ENCODE measurements around the gene ZNF487. TPM values are rescaled to one million over a fixed set of nuclear protein-coding genes. Genes with fewer than 3 reads are reported as not detected.
"Not testable (repeated sequence)": the region's sequence is repeated elsewhere in the genome, so short reads cannot be mapped to it uniquely, and the experiment has no call there.

ZNF487 gene
- total RNA-seq, 1 donor from 2014 or later = 1.9 TPM

DNA sequence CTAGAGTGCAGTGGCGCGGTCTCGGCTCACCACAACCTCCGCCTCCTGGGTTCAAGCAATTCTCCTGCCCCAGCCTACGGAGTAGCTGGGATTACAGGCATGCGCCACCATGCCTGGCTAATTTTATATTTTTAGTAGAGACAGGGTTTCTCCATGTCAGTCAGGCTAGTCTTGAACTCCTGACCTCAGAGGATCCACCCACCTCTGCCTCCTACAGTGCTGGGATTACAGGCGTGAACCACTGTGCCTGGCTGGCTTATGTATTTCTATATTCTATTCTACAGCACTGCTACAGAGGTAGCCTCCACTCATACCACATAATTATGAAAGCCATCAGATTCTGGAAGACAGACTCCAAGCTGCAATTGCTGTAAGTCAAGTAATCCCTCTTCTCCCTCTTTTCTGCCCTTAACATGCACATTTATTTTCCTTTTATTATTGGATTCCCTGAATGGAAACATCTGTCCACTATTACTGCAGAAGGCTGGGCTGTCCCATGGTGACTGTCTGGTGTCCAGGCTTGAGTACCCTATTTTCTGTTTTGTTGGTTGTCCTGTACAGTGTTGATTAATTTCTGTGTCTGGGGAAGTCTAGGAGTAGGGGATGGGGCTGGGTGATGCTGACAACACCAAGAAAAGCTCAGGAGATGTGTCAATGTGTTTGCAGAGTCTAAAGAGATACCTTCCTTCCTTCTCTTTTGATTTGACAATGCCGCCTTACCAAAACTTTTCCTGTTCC, 5.8 kb upstream of the ZNF487 start:
- DNase-seq (ENCODE audit: low read depth in 2 of 2) = no peak

DNA sequence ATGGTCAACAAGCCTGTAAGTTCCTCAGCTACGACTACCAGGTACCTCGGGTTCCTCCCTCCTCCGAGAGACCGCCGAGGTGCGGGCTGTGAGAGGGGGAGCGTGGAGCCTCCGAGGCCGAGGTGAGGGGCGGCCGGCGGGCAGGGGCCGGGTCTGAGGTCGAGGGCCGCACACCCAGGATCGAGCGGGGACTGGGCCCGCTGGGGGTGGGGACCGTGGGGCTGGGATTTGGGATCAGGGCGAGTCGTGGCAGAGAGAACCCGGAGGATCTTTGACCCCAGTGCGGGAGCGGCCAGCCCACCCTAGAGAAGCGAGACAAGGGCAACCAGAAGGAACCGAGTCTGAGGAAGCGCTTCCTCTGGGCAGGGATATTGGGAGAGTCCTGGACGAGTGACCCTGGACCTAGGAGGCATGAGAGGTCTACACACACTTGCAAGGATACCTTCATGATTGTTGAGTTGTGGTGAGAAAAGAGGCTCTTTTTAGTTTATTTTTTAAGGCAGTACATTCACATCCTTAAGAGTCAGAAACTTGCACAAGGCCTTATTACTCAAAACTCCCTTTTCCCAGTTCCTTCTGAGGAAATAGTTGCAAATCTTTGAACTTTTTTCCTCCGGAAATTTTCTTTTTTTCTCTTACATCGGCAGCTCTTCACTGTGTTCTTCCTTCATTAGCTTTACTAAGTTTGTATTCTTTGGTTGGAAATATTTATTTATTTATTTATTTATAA, 395 bp downstream of the ZNF487 start:
- DNase-seq (ENCODE audit: low read depth in 2 of 2) = no peak

DNA sequence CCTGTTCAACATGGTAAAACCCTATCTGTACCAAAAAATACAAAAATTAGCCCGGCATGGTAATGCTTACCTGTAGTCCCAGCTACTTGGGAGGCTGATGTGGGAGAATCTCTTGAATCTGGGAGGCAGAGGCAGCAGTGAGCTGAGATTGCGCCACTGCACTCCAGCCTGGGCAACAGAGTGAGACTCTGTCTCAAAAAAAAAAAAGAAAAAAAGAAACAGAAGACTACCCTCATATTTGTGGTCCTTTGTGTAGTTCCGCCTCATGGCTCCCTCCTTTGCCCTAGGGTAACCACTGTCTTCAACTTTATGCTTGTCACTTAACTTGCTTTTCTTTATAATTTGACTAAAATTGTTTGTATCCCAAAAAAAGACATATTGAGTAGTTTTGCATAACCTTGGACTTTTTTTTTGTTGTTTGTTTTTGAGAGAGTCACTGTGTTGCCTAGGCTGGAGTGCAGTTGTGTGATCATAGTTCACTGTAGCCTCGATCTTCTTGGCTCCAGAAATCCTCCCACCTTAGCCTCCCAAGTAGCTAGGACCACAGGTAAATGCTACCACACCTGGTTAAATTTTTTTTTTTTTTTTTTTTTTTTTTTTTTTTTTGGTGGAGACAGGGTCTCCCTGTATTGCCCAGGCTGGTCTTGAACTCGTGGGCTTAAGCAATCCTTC, 3.7 kb downstream of the ZNF487 start:
- no peak for DNase-seq (ENCODE audit: low read depth in 2 of 2)

GRCh38 chr10:43444323-43444722, 7.4 kb downstream of the ZNF487 start:
- DNase-seq (ENCODE audit: low read depth in 2 of 2) = no peak

- DNase-seq (ENCODE audit: low read depth in 2 of 2) = no peak
Measured at GRCh38 chr10:43444897-43445466, 8.1 kb downstream of the ZNF487 start.

GRCh38 chr10:43446219-43447017, 9.5 kb downstream of the ZNF487 start:
- DNase-seq (ENCODE audit: low read depth in 2 of 2) = not testable (repeated sequence)

DNA sequence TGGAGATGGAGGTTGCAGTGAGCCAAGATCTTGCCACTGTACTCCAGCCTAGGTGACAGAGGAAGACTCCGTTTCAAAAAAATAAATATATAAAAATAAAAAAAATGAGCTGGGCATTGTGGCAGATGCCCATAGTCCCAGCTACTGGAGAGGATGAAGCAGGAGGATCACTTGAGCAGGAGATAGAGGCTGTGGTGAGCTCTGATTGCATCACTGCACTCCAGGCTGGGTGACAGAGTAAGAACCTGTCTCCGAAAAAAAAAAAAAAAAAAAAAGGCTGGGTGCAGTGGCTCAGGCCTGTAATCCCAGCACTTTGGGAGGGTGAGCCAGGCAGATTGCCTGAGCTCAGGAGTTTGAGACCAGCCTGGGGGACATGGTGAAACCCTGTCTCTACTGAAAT, 11.8 kb downstream of the ZNF487 start:
- no peak for DNase-seq (ENCODE audit: low read depth in 2 of 2)

DNA sequence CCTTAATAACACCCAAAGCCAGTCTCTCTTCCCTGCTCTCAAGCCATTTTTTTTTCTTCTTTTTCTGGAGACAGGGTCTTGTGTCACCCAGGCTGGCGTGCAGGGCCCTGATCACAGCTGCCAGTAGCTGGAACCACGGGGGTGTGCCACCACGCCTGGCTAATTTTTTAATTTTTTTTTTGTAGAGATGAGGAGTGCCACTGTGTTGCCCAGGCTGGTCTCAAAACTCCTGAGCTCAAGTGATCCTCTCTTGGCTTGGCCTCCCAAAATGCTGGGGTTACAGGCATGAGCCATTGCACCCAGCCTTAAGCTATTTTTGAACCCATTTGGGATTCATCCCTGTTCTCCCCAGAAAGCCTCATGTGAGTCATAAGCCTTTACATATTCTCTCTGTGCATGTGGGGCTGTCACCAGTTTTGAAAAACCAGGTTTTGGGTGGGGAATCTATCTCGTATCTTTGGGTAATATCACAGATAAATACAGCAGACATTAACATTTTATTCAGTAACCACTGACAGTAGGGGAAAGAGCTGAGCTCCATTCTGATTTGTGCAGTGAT, 15.5 kb downstream of the ZNF487 start:
- no peak for DNase-seq (ENCODE audit: low read depth in 2 of 2)

DNA sequence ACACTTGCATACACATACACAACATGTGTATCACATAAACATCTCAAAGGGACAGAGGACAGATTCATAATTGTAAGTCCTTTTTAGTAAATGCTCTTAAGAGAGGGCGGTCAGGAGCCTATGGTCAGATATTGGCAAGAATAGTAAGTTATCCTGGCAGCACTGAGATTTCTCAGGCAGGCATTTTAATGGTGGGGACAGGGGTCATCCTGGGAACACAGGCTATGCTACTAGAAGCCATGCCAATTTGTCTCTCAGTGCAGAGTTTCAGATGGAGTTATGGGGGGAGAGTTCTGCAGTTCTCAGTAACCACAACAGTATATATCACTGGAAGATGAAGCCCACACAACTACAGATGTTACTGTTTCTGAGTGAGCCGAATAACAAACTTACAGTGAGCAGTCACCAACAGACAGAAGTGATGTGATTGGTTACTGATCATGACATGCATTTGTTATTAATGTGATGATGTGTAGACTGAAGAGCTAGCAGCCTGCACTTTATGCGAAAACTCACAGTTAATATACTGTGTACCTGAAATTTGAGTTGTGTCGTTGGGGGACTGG, 16.4 kb downstream of the ZNF487 start:
- no peak for DNase-seq (ENCODE audit: low read depth in 2 of 2)

DNA sequence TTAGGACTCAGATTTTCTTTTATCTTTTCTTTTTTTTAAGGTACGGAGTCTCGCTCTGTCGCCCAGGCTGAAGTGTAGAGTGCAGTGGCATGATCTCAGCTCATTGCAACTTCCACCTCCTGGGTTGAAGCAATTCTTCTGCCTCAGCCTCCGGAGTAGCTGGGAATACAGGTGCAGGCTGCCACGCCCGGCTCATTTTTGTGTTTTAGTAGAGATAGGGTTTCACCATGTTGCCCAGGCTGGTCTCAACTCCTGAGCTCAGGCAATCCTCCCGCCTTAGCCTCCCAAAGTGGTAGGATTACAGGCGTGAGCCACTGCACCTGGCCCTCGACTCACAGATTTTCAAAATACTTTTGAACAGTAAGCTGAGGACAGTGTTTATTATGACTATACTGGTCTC, 17.1 kb downstream of the ZNF487 start:
- DNase-seq (ENCODE audit: low read depth in 2 of 2) = not testable (repeated sequence)

- not testable (repeated sequence) for DNase-seq (ENCODE audit: low read depth in 2 of 2)
Measured at GRCh38 chr10:43456561-43456960, 19.6 kb downstream of the ZNF487 start.

DNA sequence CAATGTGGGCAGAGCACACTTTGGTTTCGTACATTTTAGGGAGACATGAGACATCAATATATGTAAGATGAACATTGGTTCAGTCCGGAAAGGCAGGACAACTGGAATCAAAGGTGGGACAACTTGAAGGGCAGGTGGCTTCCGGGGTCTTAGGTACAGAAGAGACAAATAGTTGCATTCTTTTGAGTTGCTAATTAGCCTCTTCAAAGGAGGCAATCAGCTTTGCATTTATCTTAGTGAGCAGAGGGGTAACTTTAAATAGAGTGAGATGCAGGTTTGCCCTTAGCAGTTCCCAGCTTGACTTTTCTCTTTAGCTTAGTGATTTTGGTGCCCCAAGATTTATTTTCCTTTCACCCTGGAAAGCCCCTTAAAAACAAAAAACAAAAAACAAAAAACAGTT, 21.3 kb downstream of the ZNF487 start:
- DNase-seq (ENCODE audit: low read depth in 2 of 2) = no peak

DNA sequence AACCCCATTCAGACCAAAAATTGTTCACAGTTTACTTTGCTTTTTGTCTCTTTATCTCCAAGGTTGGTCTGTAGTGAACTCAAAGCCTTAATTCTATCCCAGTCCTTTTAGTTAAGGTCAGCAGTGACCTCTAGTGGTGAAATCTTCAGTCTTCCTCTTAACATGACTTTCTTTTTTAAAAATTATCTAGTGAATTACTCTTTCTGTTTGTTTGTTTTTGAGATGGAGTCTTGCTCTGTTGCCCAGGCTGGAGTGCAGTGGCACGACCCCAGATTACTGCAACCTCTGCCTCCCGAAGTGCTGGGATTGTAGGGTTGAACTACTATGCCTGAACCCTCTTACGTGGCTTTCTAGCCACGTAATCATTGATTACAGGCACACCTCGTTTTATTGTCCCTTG, 25.0 kb downstream of the ZNF487 start:
- DNase-seq (ENCODE audit: low read depth in 2 of 2) = peak; percentile 76 to 86

- not testable (repeated sequence) for DNase-seq (ENCODE audit: low read depth in 2 of 2)
Measured at GRCh38 chr10:43465086-43465735, 28.3 kb downstream of the ZNF487 start.

DNA sequence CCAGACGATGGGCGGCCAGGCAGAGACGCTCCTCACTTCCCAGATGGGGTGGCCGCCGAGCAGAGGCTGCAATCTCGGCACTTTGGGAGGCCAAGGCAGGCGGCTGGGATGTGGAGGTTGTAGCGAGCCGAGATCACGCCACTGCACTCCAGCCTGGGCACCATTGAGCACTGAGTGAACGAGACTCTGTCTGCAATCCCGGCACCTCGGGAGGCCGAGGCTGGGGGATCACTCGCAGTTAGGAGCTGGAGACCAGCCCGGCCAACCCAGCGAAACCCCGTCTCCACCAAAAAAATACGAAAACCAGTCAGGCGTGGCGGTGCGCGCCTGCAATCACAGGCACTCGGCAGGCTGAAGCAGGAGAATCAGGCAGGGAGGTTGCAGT, 28.8 kb downstream of the ZNF487 start:
- not testable (repeated sequence) for DNase-seq (ENCODE audit: low read depth in 2 of 2)

DNA sequence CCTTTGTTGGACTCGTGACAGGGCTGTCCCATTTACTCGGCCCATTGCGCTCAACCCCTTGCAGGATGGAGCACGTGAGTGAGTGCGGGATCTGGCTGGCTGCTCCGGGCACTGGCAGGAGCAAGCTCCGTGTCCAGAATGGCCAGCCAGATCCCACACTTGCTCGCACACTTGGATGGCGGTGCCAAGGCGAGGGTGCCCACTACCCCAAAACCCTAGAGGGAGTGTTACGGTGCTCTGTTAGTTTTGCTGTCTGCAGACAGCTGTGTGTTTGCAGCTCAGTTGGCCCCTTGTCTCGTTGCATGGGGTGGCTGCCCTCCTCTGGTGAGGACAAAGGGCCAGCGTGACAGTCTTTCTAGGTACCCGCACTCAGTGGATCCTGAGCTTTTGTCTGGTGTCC, 34.2 kb downstream of the ZNF487 start:
- no peak for DNase-seq (ENCODE audit: low read depth in 2 of 2)

DNA sequence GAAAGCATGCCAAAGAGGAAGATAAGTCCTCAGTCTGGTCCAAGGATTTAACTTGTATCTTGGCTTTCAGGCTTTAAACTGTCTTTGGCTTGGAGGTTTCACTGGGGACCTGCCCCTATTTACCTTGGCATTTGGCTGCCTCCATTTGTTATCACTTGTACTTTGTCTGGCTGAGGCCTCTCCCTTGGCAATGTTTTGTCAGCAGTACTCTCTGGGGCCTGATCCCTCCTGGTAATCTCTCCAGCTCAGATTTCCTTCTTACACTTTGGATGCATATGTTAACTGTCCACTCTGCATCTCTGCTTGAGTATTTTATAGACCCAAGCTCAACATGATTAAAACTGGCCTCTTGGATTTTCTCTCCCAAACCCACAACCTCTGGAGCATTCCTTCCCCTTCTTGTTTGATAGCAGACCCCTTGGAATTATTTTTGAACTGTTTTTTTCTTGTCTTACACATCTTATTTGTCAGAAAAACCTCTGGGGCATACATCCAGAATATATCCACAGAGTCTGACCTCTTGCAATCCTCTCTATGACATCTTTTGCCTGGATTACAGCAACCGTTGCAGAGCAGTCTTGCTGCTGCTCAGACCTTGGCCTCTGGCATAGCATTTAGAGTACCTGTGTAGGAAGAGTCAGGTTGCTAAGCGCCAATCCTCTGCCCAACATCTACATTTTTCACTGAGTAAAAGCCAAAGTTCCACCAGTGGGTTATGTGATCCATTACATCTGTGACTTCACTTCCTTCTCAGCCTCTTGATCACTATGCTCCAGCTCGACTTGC, 35.2 kb downstream of the ZNF487 start:
- DNase-seq (ENCODE audit: low read depth in 2 of 2) = no peak

GRCh38 chr10:43479275-43479674, 42.4 kb downstream of the ZNF487 start:
- no peak for DNase-seq (ENCODE audit: low read depth in 2 of 2)

DNA sequence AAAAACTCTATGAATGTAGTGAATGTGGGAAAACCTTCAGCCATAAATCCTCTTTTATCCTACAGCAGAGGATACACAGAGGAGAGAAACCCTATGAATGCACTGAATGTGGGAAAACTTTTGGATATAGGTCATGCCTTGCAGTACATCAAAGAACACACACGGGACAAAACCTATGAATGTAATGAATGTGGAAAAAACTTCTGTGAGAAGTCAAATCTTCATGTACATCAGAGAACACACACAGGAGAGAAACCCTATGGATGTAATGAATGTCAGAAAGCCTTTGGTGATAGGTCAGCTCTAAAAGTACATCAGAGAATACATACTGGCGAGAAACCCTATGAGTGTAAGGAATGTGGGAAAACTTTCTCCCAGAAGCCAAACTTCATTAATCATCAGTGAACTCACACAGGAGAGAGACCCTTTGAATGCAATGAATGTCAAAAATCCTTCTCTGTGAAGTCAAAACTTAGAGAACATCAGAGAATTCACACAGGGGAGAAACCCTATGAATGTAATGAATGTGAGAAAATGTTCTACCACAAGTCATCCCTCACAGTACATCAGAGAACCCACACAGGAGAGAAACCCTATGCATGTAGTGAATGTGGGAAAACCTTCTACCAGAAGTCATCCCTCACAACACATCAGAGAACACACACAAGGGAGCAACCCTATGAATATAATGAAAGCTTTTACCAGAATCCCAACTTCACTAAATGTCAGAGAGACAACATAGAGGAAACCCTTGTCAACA, 45.6 kb downstream of the ZNF487 start:
- DNase-seq (ENCODE audit: low read depth in 2 of 2) = no peak
